Nephron (organoid): ENCODE results near the gene BMERB1.

Experiments
- H3K27ac Mint-ChIP-seq, 3 experiments: 2 replicates each; pipeline ENCODE4 v1.8.0; 2020; ENCODE audit warnings: mixed read lengths in 3 of 3, mild to moderate bottlenecking in 2 of 3, moderate library complexity in 1 of 3
- H3K27me3 Mint-ChIP-seq: 2 replicates; pipeline ENCODE4 v1.8.0; 2021; ENCODE audit warnings: low read depth, mild to moderate bottlenecking, moderate library complexity, mixed read lengths
- H3K36me3 Mint-ChIP-seq: 2 replicates; pipeline ENCODE4 v1.8.0; 2020; ENCODE audit warnings: low read depth, mixed read lengths
- H3K4me1 Mint-ChIP-seq: 2 replicates; pipeline ENCODE4 v1.8.0; 2020; ENCODE audit warnings: mixed read lengths
- H3K4me3 Mint-ChIP-seq, 3 experiments: 2 replicates each; pipeline ENCODE4 v1.8.0; 2020; ENCODE audit warnings: mild to moderate bottlenecking in 3 of 3, mixed read lengths in 3 of 3, moderate library complexity in 2 of 3
- H3K9me3 Mint-ChIP-seq: 2 replicates; pipeline ENCODE4 v1.8.0; 2020; ENCODE audit warnings: mixed read lengths
- TF ChIP-seq, protein P1 (sequence below), 3 experiments: fragments of 200-600 bp; sonication (generic); IDR thresholded peaks; one replicate each; pipeline ENCODE4 v1.5.0; 2021; ENCODE audit warnings: antibody characterized with exemption in 3 of 3; ENCODE audit not compliant: unreplicated experiment in 3 of 3

Gene BMERB1

DNA sequence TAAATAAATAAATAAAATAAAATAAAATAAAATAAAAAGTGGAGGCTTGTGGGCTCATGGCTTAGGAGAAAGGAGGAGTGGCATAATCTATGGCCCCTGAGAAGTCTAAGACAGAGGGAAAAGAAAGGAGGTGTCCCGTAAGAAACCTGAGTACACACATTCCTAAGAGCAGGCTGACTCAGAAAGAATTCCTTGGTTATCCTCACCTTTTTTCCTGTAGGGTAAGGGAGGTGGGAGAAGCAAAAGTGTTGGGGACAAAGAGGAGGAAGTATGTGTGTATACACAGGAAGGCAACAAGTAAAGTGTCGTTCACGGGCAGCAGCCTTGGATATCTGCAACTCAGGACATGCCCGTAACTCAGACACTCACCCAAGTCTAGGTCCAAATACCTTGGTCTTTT, 179.3 kb downstream of the BMERB1 start:
- H3K27ac Mint-ChIP-seq = no peak overlapping the region
- H3K27me3 Mint-ChIP-seq = no peaks in the 10 kb centered on the region
- no peaks in the 10 kb centered on the region for H3K4me1 Mint-ChIP-seq
- peaks cover 81% of the 10 kb centered on the region for H3K36me3 Mint-ChIP-seq
- TF ChIP-seq, protein P1, sequence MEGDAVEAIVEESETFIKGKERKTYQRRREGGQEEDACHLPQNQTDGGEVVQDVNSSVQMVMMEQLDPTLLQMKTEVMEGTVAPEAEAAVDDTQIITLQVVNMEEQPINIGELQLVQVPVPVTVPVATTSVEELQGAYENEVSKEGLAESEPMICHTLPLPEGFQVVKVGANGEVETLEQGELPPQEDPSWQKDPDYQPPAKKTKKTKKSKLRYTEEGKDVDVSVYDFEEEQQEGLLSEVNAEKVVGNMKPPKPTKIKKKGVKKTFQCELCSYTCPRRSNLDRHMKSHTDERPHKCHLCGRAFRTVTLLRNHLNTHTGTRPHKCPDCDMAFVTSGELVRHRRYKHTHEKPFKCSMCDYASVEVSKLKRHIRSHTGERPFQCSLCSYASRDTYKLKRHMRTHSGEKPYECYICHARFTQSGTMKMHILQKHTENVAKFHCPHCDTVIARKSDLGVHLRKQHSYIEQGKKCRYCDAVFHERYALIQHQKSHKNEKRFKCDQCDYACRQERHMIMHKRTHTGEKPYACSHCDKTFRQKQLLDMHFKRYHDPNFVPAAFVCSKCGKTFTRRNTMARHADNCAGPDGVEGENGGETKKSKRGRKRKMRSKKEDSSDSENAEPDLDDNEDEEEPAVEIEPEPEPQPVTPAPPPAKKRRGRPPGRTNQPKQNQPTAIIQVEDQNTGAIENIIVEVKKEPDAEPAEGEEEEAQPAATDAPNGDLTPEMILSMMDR (IDR thresholded peaks at IDR 0.05; ENCODE audit: unreplicated experiment in 3 of 3) = no peak
- no peaks in the 10 kb centered on the region for H3K9me3 Mint-ChIP-seq
- no peak overlapping the region for H3K4me3 Mint-ChIP-seq

DNA sequence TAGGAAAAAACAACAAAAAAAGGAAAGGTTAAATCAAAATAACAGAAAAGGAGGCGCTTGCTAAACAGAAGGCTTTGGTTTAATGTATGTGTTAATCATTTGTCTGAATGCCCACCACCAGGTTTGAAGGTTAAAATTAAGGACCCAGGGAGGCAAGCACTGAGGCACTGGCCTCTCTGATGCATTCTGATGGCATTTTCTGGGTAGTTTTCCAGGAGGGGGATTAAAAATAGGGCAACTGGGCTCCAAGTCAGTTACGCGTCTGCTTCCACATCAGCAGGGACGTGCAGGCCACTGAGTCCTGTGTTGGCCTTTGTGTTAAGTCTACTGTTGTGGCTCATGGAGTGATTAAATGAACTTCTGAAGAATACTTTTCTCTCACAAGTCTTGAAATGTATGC, 181.6 kb downstream of the BMERB1 start:
- Mint-ChIP-seq H3K4me1 (no peaks in the 10 kb centered on the region), H3K27me3 (no peaks in the 10 kb centered on the region), H3K27ac (no peak overlapping the region), H3K4me3 (no peak overlapping the region), H3K9me3 (no peaks in the 10 kb centered on the region), H3K36me3 (peaks cover 80% of the 10 kb centered on the region)
- TF ChIP-seq, protein P1 (IDR thresholded peaks at IDR 0.05; ENCODE audit: unreplicated experiment in 3 of 3) = no peak

DNA sequence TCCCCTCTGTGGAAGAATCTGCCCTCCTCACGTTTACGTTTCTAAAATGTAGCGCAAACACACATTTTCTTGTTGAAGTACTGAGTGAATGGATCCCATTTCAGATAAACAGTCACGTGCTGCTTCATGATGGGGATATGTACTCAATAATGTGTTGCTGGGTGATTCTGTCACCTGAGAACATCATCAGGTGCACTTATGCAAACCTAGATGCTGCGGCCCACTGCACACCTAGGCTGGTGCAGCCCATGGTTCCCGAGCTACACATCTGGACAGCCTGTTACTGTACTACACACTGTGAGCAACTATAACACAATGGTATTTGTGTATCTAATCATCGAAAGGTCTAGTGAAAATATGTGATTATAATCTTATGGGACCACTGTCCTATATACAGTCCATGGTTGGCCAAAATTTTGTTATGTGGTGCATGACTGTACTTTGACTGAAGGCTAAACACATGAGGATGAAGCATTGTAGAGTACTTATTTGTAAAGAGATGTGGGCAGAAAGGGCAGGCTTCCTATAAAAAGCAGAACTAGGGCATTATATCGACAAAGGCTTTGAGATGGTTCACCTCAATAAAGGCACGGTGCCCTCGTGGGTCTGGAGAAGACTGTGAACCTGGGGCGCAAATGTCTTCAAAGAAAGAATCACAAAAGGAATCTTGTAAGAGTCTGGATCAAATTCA, 182.2 kb downstream of the BMERB1 start:
- no peaks in the 10 kb centered on the region for H3K9me3 Mint-ChIP-seq
- TF ChIP-seq, protein P1 (IDR thresholded peaks at IDR 0.05; ENCODE audit: unreplicated experiment in 3 of 3) = no peak
- no peak overlapping the region for H3K27ac Mint-ChIP-seq
- peaks cover 84% of the 10 kb centered on the region for H3K36me3 Mint-ChIP-seq
- no peaks in the 10 kb centered on the region for H3K27me3 Mint-ChIP-seq
- H3K4me3 Mint-ChIP-seq = no peak overlapping the region
- no peaks in the 10 kb centered on the region for H3K4me1 Mint-ChIP-seq

DNA sequence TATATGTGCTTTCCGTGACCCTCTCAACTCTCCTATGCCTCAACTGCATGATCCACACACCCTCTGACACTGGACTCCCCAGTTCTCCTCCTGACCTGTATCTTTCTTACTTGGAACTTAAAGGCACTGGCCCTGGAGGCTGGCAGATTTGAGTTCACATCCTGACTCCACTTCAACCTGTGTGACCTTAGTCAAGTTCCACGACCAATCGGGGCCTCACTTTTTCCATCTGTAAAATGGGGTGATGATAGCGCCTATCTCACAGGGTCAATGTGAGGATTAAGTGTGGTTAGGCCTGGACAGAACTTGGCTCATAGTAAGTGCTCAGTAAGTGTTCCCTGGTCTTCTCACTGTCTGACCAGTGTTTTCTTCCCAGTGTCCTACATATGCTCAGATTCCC, 183.5 kb downstream of the BMERB1 start:
- TF ChIP-seq, protein P1 (IDR thresholded peaks at IDR 0.05; ENCODE audit: unreplicated experiment in 3 of 3) = no peak
- H3K9me3 Mint-ChIP-seq = no peaks in the 10 kb centered on the region
- peaks cover 82% of the 10 kb centered on the region for H3K36me3 Mint-ChIP-seq
- H3K27ac Mint-ChIP-seq = no peak overlapping the region
- no peaks in the 10 kb centered on the region for H3K4me1 Mint-ChIP-seq
- no peak overlapping the region for H3K4me3 Mint-ChIP-seq
- H3K27me3 Mint-ChIP-seq = no peaks in the 10 kb centered on the region

DNA sequence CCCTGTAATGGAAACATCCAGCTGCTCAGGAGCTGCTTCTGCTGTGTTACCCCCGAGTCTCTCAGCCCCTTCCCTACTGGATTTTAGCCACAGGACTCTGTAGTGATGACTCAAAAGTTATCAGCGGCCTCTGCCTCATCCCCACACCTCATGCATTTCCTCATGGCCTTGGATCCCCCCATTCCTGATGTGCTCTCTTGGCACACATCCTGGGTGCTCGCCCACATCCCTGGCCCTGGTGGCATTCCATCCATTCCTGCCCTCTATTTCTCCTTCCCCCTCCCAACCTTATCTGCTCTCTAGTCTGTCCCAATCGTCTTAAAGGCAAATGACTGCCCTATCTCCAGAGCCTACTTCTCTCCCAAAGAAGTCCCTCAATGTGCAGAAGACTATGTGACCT, 184.0 kb downstream of the BMERB1 start:
- TF ChIP-seq, protein P1 (IDR thresholded peaks at IDR 0.05; ENCODE audit: unreplicated experiment in 3 of 3) = no peak
- H3K27ac Mint-ChIP-seq = no peak overlapping the region
- H3K4me3 Mint-ChIP-seq = no peak overlapping the region
- peaks cover 79% of the 10 kb centered on the region for H3K36me3 Mint-ChIP-seq
- no peaks in the 10 kb centered on the region for H3K9me3 Mint-ChIP-seq
- no peaks in the 10 kb centered on the region for H3K4me1 Mint-ChIP-seq
- no peaks in the 10 kb centered on the region for H3K27me3 Mint-ChIP-seq

DNA sequence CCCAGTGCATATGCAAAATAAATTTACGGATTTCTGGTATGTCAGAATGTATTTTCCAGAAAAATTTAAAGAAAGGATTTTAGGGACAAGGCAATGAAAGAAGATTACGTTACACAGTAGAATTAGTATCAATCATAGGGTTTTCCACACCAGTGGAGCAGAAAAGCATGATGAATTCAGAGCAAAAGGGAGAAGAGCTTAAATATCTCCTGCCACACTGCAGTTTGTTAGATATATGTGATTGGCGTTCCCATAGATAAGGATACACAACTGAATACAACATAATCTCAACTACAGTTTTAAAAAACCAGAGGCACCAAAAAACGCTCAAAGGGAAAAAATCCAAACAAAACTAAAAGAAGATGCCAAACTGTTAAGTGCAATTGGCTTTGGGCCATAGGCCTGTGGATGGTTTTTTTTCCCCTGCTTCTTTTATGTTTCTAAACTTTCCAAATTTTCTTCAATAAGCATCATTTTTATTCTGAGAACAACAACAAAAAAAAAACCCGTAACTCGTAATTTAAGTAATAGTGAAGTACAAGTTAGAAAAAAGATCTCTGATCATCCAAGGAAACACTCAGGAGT, 186.3 kb downstream of the BMERB1 start:
- TF ChIP-seq, protein P1 (IDR thresholded peaks at IDR 0.05; ENCODE audit: unreplicated experiment in 3 of 3) = no peak
- Mint-ChIP-seq H3K27ac (peak overlapping the region in 1 of 3 experiments; percentile 24), H3K4me3 (no peak overlapping the region), H3K4me1 (no peaks in the 10 kb centered on the region), H3K9me3 (no peaks in the 10 kb centered on the region), H3K36me3 (peaks cover 85% of the 10 kb centered on the region), H3K27me3 (no peaks in the 10 kb centered on the region)
